ENCODE measurements around the gene DOK7. TPM values are rescaled to one million over a fixed set of nuclear protein-coding genes. Genes with fewer than 3 reads are reported as not detected.
"Not testable (repeated sequence)": the region's sequence is repeated elsewhere in the genome, so short reads cannot be mapped to it uniquely, and the experiment has no call there.

DOK7 gene
- total RNA-seq, 4 donors from 2014 or later, result 0.26 to 0.45 TPM; not detected in 2

DNA sequence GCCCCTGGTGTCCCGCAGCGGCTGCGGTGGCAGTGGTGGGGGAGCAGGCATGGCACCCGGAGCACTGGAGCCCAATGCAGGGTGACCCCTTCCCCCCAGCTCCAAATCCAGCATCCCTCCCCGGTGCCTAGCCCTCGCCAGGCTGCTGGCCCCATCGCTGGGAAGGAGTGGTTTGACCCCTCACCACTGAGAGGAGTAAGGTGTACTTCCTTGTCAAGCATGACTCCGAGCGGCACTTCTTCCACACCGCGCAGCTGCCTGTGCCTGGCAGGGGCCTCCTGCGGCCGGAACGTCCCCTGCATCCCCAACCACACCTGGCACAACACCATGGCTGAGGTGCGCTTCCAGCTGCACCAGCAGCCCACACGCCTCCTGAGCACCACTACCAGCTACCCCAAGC, 42.1 kb downstream of the DOK7 start:
- Histone ChIP-seq H3K27ac (no peak overlapping the region), H3K4me1 (no peaks in the 10 kb centered on the region), H3K4me3 (no peak overlapping the region), H3K36me3 (peaks cover 5 to 96% (median 23%) of the 10 kb centered on the region in 3 donors), H3K27me3 (no peaks in the 10 kb centered on the region), H3K9me3 (no peaks in the 10 kb centered on the region)
- DNase-seq, result no peak
- intact Hi-C loops (cut with DNase I), result no loop called here
- TF ChIP-seq POLR2A (IDR thresholded peaks at IDR 0.05) (no peak), CTCF (IDR thresholded peaks at IDR 0.05) (no peak)
- 93 to 96% methylated on average over 7 to 8 of the region's 16 CpGs for WGBS, 2 donors

DNA sequence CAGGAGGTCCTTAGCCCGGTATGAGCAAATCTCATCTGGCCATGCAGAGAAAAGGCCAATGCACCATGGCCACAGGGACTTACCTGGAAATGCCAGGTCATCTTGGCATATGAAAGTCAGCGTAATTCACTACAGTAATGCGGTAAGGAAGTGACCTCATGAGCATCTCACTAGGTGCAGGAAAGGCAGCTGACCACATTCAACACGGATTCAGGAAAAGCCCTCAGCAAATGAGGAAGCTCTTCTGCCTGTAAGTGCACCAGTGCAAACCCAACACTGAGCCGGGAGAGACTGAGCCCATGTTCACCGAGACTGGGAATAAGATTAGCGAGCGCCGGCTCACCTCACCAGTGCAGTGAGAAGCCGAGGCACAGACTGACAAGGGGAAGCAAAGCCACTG, 45.4 kb downstream of the DOK7 start:
- H3K27me3 ChIP-seq, result no peaks in the 10 kb centered on the region
- no peak overlapping the region for H3K4me3 ChIP-seq
- H3K9me3 ChIP-seq, result no peaks in the 10 kb centered on the region
- 88 to 91% methylated on average over 3 to 7 of the region's 10 CpGs for WGBS, 2 donors
- peaks cover 10 to 96% (median 36%) of the 10 kb centered on the region in 3 donors for H3K36me3 ChIP-seq
- no peak for DNase-seq
- H3K27ac ChIP-seq, result no peak overlapping the region
- TF ChIP-seq CTCF (IDR thresholded peaks at IDR 0.05), result no peak
- no peak for TF ChIP-seq POLR2A (IDR thresholded peaks at IDR 0.05)
- intact Hi-C loops (cut with DNase I), result no loop called here
- no peaks in the 10 kb centered on the region for H3K4me1 ChIP-seq

- H3K27me3 ChIP-seq, result no peaks in the 10 kb centered on the region
- H3K4me3 ChIP-seq, result no peak overlapping the region
- no peak for TF ChIP-seq POLR2A (IDR thresholded peaks at IDR 0.05)
- no peak for TF ChIP-seq CTCF (IDR thresholded peaks at IDR 0.05)
- H3K27ac ChIP-seq, result no peak overlapping the region
- H3K9me3 ChIP-seq, result no peaks in the 10 kb centered on the region
- H3K4me1 ChIP-seq, result no peaks in the 10 kb centered on the region
- peaks cover 13 to 98% (median 39%) of the 10 kb centered on the region in 3 donors for H3K36me3 ChIP-seq
- 89 to 97% methylated on average over 15 to 16 of the region's 16 CpGs for WGBS, 2 donors
- intact Hi-C loops (cut with DNase I), result no loop called here
- no peak for DNase-seq
Measured at GRCh38 chr4:3510481-3510880, 47.4 kb downstream of the DOK7 start.

GRCh38 chr4:3511187-3511586, 48.1 kb downstream of the DOK7 start:
- peaks cover 13 to 98% (median 40%) of the 10 kb centered on the region in 3 donors for H3K36me3 ChIP-seq
- no peaks in the 10 kb centered on the region for H3K4me1 ChIP-seq
- WGBS, 2 donors, result 77 to 88% methylated on average over 6 of the region's 6 CpGs
- no peaks in the 10 kb centered on the region for H3K27me3 ChIP-seq
- DNase-seq, result no peak
- H3K9me3 ChIP-seq, result no peaks in the 10 kb centered on the region
- no peak overlapping the region for H3K4me3 ChIP-seq
- TF ChIP-seq POLR2A (IDR thresholded peaks at IDR 0.05), result no peak
- no peak for TF ChIP-seq CTCF (IDR thresholded peaks at IDR 0.05)
- H3K27ac ChIP-seq, result no peak overlapping the region
- intact Hi-C loops (cut with DNase I), result no loop called here

GRCh38 chr4:3511601-3512000, 48.5 kb downstream of the DOK7 start:
- H3K4me1 ChIP-seq; intact Hi-C loops (cut with DNase I); DNase-seq; H3K27ac ChIP-seq; H3K4me3 ChIP-seq; H3K27me3 ChIP-seq; H3K9me3 ChIP-seq: not testable (repeated sequence)
- peaks cover 14 to 98% (median 44%) of the 10 kb centered on the region in 3 donors for H3K36me3 ChIP-seq
- WGBS, 2 donors, result 56% methylated on average over 1 of the region's 27 CpGs; no CpG with 5 or more reads in 1 of the 2 donors

GRCh38 chr4:3512279-3512678, 49.2 kb downstream of the DOK7 start:
- TF ChIP-seq POLR2A (IDR thresholded peaks at IDR 0.05) (no peak), CTCF (IDR thresholded peaks at IDR 0.05) (no peak)
- Histone ChIP-seq H3K36me3 (peaks cover 20 to 98% (median 51%) of the 10 kb centered on the region in 3 donors), H3K27ac (no peak overlapping the region), H3K4me3 (no peak overlapping the region), H3K4me1 (no peaks in the 10 kb centered on the region), H3K27me3 (no peaks in the 10 kb centered on the region), H3K9me3 (no peaks in the 10 kb centered on the region)
- WGBS, 2 donors, result 80 to 93% methylated on average over 9 to 10 of the region's 13 CpGs
- intact Hi-C loops (cut with DNase I), result no loop called here
- DNase-seq, result no peak
